Fibroblast of the aortic adventitia (primary cell): ENCODE measurements around the gene XPO6. TPM values are rescaled to one million over a fixed set of nuclear protein-coding genes. Genes with fewer than 3 reads are reported as not detected.

ENCODE experiments used
- DNase-seq: peaks from one replicate; pipeline ENCODE4 v3.0.0-alpha.2; 2010; ENCODE audit warnings: low read depth
- H3K4me3 ChIP-seq: 2 replicates; pipeline ENCODE4 v1.5.1; 2011; ENCODE audit warnings: low read depth, mild to moderate bottlenecking, control low read depth, low read length, moderate library complexity
- CTCF ChIP-seq: IDR thresholded peaks from 2 replicates; pipeline ENCODE4 v1.5.1; 2011; ENCODE audit warnings: mild to moderate bottlenecking, low read length, control low read depth, inconsistent platforms; ENCODE audit not compliant: insufficient read depth
- total RNA-seq: library from RNA; depleted of rRNA; stranded (reverse); fragments of >200 nt; gene quantifications from 2 replicates; pipeline ENCODE4 v1.2.3, GENCODE V29; 2012; ENCODE audit warnings: low replicate concordance

Gene XPO6
- total RNA-seq, 1 donor: 112 TPM

GRCh38 chr16:28061352-28062101, 150.2 kb downstream of the XPO6 start:
- no peak for DNase-seq
- no peak for TF ChIP-seq CTCF
- no peak overlapping the region for H3K4me3 ChIP-seq

- H3K4me3 ChIP-seq: no peak overlapping the region
- TF ChIP-seq CTCF: no peak
- DNase-seq: no peak
Measured at GRCh38 chr16:28059841-28060575, 151.8 kb downstream of the XPO6 start.

- H3K4me3 ChIP-seq: no peak overlapping the region
- no peak for DNase-seq
- TF ChIP-seq CTCF: no peak
Measured at GRCh38 chr16:28058839-28059589, 152.8 kb downstream of the XPO6 start.

- no peak for TF ChIP-seq CTCF
- H3K4me3 ChIP-seq: no peak overlapping the region
- no peak for DNase-seq
Measured at GRCh38 chr16:28057949-28058348, 153.8 kb downstream of the XPO6 start.

- no peak for DNase-seq
- no peak overlapping the region for H3K4me3 ChIP-seq
- no peak for TF ChIP-seq CTCF
Measured at GRCh38 chr16:28053461-28053860, 158.3 kb downstream of the XPO6 start.

GRCh38 chr16:28052274-28053128, 159.3 kb downstream of the XPO6 start:
- no peak for TF ChIP-seq CTCF
- H3K4me3 ChIP-seq: no peak overlapping the region
- DNase-seq: no peak
